Aorta (tissue), 5 donors: ENCODE results near the gene FCN2. TPM values are rescaled to one million over a fixed set of nuclear protein-coding genes. Genes with fewer than 3 reads are reported as not detected.

ENCODE experiments used
- ATAC-seq: fragments of 200-7000 bp; cut with Tn5 transposase; one replicate; pipeline ENCODE4 v1.9.1; 2022; ENCODE audit warnings: moderate library complexity; ENCODE audit not compliant: low FRiP score
- DNase-seq, 2 donors: peaks; one replicate each; pipeline ENCODE4 v3.0.0-alpha.2; 2020
- H3K27ac ChIP-seq, 2 donors: one replicate each; pipeline ENCODE4 v1.5.1; 2013; ENCODE audit warnings: low read length in 2 of 2, mild to moderate bottlenecking in 2 of 2, moderate library complexity in 2 of 2, control low read depth in 1 of 2, inconsistent platforms in 1 of 2, low read depth in 1 of 2
- H3K27me3 ChIP-seq, 2 donors: one replicate each; pipeline ENCODE4 v1.6.1; 2013; ENCODE audit warnings: control low read depth in 1 of 2, low read length in 1 of 2, mild to moderate bottlenecking in 1 of 2, moderate library complexity in 1 of 2; ENCODE audit not compliant: insufficient read depth in 2 of 2, control insufficient read depth in 1 of 2
- H3K36me3 ChIP-seq, 2 donors: one replicate each; pipeline ENCODE4 v1.6.1; 2013; ENCODE audit warnings: control low read depth in 1 of 2, low read length in 1 of 2, mild to moderate bottlenecking in 1 of 2; ENCODE audit not compliant: insufficient read depth in 2 of 2, control insufficient read depth in 1 of 2
- H3K4me1 ChIP-seq, 2 donors: one replicate each; pipeline ENCODE4 v1.6.1; 2013; ENCODE audit warnings: low read length in 2 of 2, control low read depth in 1 of 2, mild to moderate bottlenecking in 1 of 2, moderate library complexity in 1 of 2; ENCODE audit not compliant: insufficient read depth in 2 of 2, control insufficient read depth in 1 of 2
- H3K4me3 ChIP-seq, 2 donors: one replicate each; pipeline ENCODE4 v1.5.1; 2013; ENCODE audit warnings: low read length in 2 of 2, control low read depth in 1 of 2, mild to moderate bottlenecking in 1 of 2
- H3K9me3 ChIP-seq: one replicate; pipeline ENCODE4 v1.6.1; 2013; ENCODE audit warnings: mild to moderate bottlenecking, low read length; ENCODE audit not compliant: control insufficient read depth
- WGBS, 2 donors: extraction: QIAGEN DNeasy Blood & Tissue Kit; methylation state at CpG; one replicate each; pipeline ENCODE4 v1.1.7; 2013; 5-methylcytosine and 5-hydroxymethylcytosine counted together
- intact Hi-C, 2 donors: fragments of 100-400 bp; cut with DNase I; formaldehyde crosslinking; loops; one replicate each; pipeline versions ENCODE4 v1.14.2 to v1.15.0; 2022
- polyA plus RNA-seq, 2 donors: library from polyadenylated mRNA; stranded (reverse); fragments of 200-250 nt; gene quantifications; one replicate each; pipeline ENCODE4 v1.2.3, GENCODE V29; 2013
- total RNA-seq, 2 donors: library from RNA; stranded (reverse); fragmentation: NEBNext Ultra II Directional; extraction: Animal tissue kit (Norgen Biotek cat#: 25700); gene quantifications; one replicate each; pipeline ENCODE4 v1.2.1, GENCODE V29; 2021
- donor health status: healthy with polysubstance abuse.
- donor health status: Bipolar disorder and iron deficiency.
- donor health status: DM: no; HTN: no; CAD: no.
- donor health status: DM: no; HTN: no; CAD: no.
- donor health status: DM: yes; HTN: yes; CAD: no.

FCN2 gene
- total and polyA plus RNA-seq, 4 donors: 0.32 TPM; not detected in 3

DNA sequence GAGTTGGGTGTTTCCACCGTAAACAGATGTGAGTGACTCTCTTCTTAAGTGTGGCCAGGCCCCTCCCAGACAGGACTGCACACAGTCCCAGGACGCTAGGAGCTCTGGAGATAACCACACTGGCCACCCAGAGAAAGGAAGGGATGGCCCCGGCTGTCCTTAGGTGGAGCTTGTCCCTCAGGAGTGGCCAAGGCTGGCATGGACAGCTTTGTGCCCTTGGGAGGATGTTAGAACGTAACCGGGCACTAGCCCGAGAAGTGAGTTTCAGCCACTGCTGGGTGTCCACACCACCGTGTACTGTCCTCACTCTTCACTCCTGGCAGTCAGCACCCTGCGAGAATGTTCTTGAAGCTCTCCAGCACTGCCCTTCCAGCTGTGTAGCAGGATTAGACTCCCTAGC is 35.8 kb upstream of the FCN2 start:
- H3K27me3 ChIP-seq: no peaks in the 10 kb centered on the region
- intact Hi-C loops: no loop called here
- no peaks in the 10 kb centered on the region for H3K9me3 ChIP-seq
- peaks cover 0 to 4% of the 10 kb centered on the region in 2 donors for H3K36me3 ChIP-seq
- H3K4me3 ChIP-seq: no peak overlapping the region
- no peak overlapping the region for H3K27ac ChIP-seq
- no peak for DNase-seq
- no peaks in the 10 kb centered on the region for H3K4me1 ChIP-seq
- no peak for ATAC-seq
- 86 to 88% methylated on average over 8 of the region's 8 CpGs for WGBS, 2 donors

GRCh38 chr9:134846187-134846586 is 34.4 kb upstream of the FCN2 start:
- Histone ChIP-seq H3K9me3 (no peaks in the 10 kb centered on the region), H3K4me1 (no peaks in the 10 kb centered on the region), H3K36me3 (peaks cover 0 to 4% of the 10 kb centered on the region in 2 donors), H3K4me3 (no peak overlapping the region), H3K27me3 (no peaks in the 10 kb centered on the region), H3K27ac (no peak overlapping the region)
- WGBS, 2 donors: 83 to 87% methylated on average over 15 to 16 of the region's 16 CpGs
- intact Hi-C loops: no loop called here
- ATAC-seq (no peak), DNase-seq (peak in 1 of 2 donors; percentile 38)

- H3K27me3 ChIP-seq: no peaks in the 10 kb centered on the region
- no peak for ATAC-seq
- intact Hi-C loops: no loop called here
Measured at GRCh38 chr9:134846699-134847098, 33.9 kb upstream of the FCN2 start.

DNA sequence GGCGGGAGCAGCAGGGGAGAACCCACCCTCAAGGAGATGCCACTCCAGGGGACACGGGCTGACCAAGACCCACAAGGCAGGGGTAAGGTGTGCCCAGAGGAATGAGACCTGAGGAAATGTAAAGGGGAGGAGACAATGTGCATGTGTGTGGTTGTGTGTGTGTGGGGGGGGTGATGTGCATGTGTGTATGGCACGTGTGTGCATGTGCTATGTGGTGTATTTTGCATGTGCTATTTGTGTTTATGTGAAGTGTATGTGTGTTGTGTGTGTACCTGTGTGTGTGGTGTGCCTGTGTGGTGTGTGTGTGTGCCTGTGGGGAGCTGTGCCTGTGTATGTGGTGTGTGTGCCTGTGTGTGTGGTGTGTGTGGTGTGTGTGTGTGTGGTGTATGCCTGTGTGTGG is 33.5 kb upstream of the FCN2 start:
- Histone ChIP-seq H3K27ac (no peak overlapping the region), H3K4me3 (no peak overlapping the region), H3K9me3 (no peaks in the 10 kb centered on the region), H3K27me3 (no peaks in the 10 kb centered on the region), H3K36me3 (peaks cover 0 to 4% of the 10 kb centered on the region in 2 donors), H3K4me1 (no peaks in the 10 kb centered on the region)
- intact Hi-C loops: no loop called here
- ATAC-seq (no peak), DNase-seq (no peak)
- WGBS, 2 donors: 91 to 98% methylated on average over 3 of the region's 3 CpGs

More at GRCh38 chr9:134846699-134847098, 33.9 kb upstream of the FCN2 start:
- H3K4me1 ChIP-seq: no peaks in the 10 kb centered on the region
- no peaks in the 10 kb centered on the region for H3K9me3 ChIP-seq
- no peak overlapping the region for H3K4me3 ChIP-seq
- 85 to 87% methylated on average over 1 of the region's 1 CpG for WGBS, 2 donors
- H3K27ac ChIP-seq: no peak overlapping the region
- peaks cover 0 to 4% of the 10 kb centered on the region in 2 donors for H3K36me3 ChIP-seq
- DNase-seq: no peak

GRCh38 chr9:134847752-134848432 is 32.7 kb upstream of the FCN2 start:
- ATAC-seq (no peak), DNase-seq (peak in 1 of 2 donors; percentile 29)
- intact Hi-C loops: no loop called here
- Histone ChIP-seq H3K4me3 (no peak overlapping the region), H3K27me3 (no peaks in the 10 kb centered on the region), H3K36me3 (peaks cover 0 to 4% of the 10 kb centered on the region in 2 donors), H3K4me1 (no peaks in the 10 kb centered on the region), H3K27ac (no peak overlapping the region), H3K9me3 (no peaks in the 10 kb centered on the region)
- WGBS, 2 donors: 76 to 84% methylated on average over 16 of the region's 16 CpGs

- DNase-seq (no peak), ATAC-seq (no peak)
- no peak overlapping the region for H3K27ac ChIP-seq
- H3K4me1 ChIP-seq: no peaks in the 10 kb centered on the region
- no peak overlapping the region for H3K4me3 ChIP-seq
- 90 to 92% methylated on average over 9 to 10 of the region's 10 CpGs for WGBS, 2 donors
- no peaks in the 10 kb centered on the region for H3K27me3 ChIP-seq
- intact Hi-C loops: no loop called here
- no peaks in the 10 kb centered on the region for H3K9me3 ChIP-seq
- H3K36me3 ChIP-seq: peaks cover 0 to 2% of the 10 kb centered on the region in 2 donors
Measured at GRCh38 chr9:134848504-134848903, 32.1 kb upstream of the FCN2 start.

- H3K27ac ChIP-seq: no peak overlapping the region
- peak in 1 of 2 donors; percentile 20 for DNase-seq
- H3K27me3 ChIP-seq: no peaks in the 10 kb centered on the region
- WGBS, 2 donors: 92 to 96% methylated on average over 9 of the region's 9 CpGs
- ATAC-seq: no peak
- no peaks in the 10 kb centered on the region for H3K4me1 ChIP-seq
- H3K4me3 ChIP-seq: no peak overlapping the region
- intact Hi-C loops: no loop called here
- H3K36me3 ChIP-seq: no peaks in the 10 kb centered on the region
- no peaks in the 10 kb centered on the region for H3K9me3 ChIP-seq
Measured at GRCh38 chr9:134850611-134851010, 30.0 kb upstream of the FCN2 start.

- Histone ChIP-seq H3K27me3 (no peaks in the 10 kb centered on the region), H3K36me3 (no peaks in the 10 kb centered on the region), H3K4me3 (no peak overlapping the region), H3K27ac (no peak overlapping the region), H3K9me3 (no peaks in the 10 kb centered on the region), H3K4me1 (no peaks in the 10 kb centered on the region)
- ATAC-seq (no peak), DNase-seq (peak; percentile 28 to 67)
- WGBS, 2 donors: 93 to 94% methylated on average over 12 of the region's 12 CpGs
- intact Hi-C loops: no loop called here
Measured at GRCh38 chr9:134851020-134851419, 29.6 kb upstream of the FCN2 start.

DNA sequence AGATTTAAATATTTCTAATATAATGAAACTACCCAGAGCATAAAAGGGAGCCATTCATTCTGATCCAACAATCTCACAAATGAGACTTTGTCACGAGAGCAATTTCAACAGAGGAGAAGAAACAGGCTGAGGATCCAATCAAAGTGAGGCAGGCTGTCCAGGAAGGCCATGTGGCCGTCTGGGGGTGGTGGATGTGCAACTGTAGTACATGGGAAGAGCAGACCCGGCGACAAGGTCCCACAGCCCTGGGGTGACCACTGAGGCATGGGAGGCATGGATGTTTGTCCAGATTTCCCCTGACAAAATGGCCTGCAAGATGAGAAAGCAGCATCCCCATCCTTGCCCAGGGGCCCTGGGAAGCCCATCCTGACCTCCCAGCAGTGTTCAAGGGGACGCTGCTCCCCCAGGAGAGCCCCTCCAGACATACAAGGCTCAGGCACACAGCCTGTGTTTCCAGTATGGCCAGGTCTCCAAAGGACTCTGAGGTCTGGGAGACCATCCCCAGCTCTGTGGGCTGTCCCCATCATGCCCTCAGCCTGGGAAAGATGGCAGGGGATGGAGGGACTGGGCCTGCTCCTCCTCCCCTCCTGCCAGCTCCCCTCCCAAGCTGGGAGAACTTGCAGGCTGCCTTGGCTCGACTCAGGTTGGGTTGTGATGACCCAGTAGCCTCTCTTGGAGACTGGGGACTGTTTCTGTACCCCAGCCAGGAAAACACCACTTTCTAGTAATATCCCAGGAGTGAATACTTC is 27.5 kb upstream of the FCN2 start:
- Histone ChIP-seq H3K27ac (no peak overlapping the region), H3K4me1 (no peaks in the 10 kb centered on the region), H3K9me3 (no peaks in the 10 kb centered on the region), H3K27me3 (no peaks in the 10 kb centered on the region), H3K36me3 (no peaks in the 10 kb centered on the region), H3K4me3 (no peak overlapping the region)
- ATAC-seq: no peak
- intact Hi-C loops: no loop called here
- 69 to 73% methylated on average over 6 of the region's 6 CpGs for WGBS, 2 donors
- DNase-seq: peak in 1 of 2 donors; percentile 50
